Stimulated activated CD8-positive, alpha-beta memory T cell treated with anti-CD3 and anti-CD28 coated beads, Interleukin-15, amount 100 ng/mL, for 48 hours (primary cell): Measurements from ENCODE around the gene TMCC1.
"Not testable (repeated sequence)": the region's sequence is repeated elsewhere in the genome, so short reads cannot be mapped to it uniquely, and the experiment has no call there.

Experiments
- DNase-seq, 2 donors: peaks; one replicate each; pipeline ENCODE4 v3.0.0-alpha.2; 2020; ENCODE audit warnings: low read depth in 2 of 2

TMCC1 gene

DNA sequence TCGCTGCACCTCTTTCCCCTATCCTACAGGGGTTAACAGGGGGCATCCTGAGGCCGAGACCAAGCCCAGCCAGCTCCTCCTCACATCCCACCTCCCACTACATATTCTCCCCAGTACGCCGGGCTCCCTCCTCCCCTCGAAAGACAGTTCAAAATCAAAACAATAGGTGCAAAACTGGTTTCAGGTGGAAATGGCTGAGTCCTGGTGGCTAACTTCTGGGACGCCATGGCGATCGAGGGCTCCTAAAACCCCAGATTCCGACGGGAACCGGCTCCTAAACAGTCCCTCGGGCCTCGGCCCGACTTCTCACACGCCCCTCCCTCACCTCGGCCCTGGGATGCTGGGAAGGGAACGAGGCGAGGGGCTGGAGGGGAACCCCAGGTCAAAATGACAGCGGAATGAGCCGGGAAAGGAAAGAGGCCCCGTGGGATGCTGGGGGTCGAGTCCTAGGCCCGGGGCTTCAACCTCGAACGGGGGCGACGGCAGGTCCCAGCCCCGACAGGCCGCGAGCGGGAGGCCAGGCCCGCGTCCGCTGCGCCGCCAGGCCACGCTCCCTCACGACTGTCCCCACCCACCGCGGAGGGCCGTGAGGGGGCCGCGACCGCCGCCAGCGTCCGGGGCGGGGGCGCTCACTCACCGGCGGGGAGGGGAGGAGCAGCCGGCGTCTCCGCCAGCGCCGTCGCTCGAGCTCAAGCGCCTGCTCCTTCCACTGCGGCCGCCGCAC lies 492 bp downstream of the TMCC1 start:
- DNase-seq: peak; percentile 65 to 70

DNA sequence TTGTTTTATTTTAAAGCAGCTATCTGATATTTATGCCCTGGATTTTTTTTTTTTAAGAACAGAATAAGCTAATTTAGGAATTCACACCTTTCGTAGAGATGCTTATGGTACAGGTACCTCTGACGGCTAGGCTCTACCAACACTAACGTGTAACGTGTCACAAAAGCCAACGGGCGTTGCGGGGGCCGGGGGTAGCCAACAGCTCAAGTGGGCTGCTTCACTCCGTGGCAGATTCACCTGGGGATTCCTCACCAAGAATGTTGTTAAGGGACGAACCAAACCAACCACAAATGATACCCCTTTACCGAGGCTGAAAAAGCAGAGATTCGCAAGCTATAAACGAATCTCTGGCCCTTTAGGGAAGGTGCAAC lies 1.0 kb downstream of the TMCC1 start:
- DNase-seq: no peak

DNA sequence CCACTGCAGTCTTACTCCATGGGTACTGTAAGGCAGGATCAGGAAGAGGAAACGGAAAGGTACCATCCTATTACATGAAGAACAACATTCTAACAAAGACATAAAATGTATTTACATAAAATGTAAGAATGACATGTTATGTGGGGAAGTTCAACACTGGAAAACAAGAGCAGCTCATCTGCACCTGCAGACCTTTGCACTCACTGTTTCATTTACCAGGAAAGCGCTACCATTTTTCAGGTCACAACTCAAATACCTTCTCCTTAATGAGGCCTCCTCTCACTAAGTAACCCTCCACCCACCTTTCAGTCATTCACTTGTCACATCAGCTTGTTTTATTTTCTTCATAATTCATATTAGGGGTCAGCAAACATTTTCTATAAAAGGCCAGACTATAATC lies 2.6 kb downstream of the TMCC1 start:
- DNase-seq: no peak

DNA sequence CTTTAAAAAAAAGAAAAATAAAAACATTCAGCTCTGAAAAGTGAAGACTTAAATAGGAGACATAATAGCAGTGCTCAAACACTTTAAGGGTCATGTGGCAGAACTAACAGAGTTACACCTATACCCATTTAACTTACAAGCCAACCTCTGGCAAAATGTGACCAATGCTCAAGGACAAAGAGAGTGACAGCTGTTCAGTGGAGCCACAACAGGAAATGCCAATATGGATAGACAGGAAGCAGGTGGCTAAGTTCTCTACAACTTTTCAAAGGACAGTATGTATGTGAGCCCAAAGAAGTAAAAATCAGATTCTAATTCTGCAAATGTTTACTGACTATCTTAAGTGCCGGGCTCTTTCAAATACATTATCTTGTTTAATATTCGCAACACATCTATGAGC lies 3.4 kb downstream of the TMCC1 start:
- DNase-seq: no peak

DNA sequence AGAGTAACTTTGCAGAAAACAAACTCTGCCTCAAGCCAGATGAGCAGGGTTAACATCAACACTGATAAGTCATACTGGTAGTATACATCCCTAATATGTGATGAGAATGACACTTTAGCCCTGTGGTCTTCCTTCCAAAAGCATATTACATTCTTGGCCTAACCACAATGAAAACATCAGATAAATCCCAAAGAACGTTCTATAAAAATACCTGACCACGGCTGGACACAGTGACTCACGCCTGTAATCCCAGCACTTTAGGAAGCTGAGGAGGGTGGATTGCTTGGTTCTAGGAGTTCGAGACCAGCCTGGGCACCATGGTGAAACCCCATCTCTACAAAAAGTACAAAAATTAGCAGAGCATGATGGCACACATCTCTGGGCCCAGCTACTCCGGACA lies 4.7 kb downstream of the TMCC1 start:
- DNase-seq: no peak

DNA sequence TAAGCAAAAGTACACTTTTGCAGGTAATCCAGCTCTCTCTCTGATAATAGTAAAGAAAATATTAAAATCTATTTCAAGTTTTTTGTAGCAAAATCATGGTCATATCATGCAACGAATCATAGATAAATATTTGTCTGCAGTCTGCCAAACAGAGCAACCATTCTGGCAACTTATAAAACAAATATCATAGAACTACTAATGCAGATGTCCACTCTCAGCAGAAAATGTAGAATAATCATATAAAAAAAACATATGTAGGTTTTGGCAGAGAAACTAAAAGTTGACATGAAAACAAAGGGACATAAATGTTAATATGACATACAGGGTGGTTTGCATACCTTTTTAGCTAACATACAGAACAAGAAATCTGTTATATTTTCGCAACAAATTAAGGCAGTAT lies 12.2 kb downstream of the TMCC1 start:
- DNase-seq: no peak

DNA sequence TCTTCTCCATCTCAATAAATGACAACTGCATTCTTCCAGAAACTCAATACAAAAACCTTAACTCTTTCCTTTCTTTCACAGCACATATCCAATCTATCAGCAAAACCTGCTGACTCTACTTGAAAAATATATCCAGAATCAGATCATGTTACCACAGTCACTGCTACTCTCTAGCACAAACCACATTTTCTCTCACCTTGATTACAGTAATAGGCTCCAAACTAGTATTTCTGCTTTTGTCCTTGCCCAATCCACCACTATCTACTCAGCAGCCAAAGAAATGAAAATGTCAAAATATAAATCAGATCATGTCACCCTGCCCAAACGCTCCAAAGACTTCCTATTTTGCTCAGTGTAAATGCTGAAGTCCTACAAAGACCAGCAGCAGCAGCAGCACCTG lies 15.2 kb downstream of the TMCC1 start:
- DNase-seq: no peak

DNA sequence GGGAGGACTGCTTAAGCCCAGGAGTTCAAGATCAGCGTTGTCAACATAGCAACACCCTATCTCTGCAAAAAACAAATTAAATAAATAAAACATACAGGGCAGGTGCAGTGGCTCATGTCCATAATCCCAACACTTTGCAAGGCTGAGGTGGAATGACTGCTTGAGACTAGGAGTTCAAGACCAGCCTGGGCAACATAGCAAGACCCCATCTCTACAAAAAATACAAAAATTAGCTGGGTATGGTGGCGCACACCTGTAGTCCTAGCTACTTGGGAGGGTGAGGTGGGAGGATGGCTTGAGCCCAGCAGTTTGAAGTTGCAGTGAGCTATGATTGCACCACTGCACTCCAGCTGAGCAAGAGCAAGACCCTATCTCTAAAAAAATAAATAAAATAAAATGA lies 19.0 kb downstream of the TMCC1 start:
- DNase-seq: not testable (repeated sequence)

DNA sequence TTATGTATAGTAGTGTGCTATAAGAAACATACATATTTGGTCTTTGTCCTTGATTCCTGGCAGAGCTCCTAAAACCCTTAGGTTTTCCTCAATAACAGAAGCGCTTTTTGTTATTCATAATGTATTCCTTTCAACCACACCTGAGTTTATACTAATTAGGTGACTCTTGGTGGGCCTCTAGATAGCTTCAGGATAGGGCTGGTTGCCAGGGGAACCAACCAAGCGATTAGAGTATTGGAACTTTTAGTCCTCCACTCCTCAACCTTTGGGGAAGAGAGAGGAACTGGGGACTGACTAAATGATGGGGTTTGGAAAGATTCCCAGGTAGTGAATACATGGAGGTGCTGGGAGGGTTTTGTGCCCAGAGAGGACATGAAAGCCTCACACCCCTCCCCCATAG lies 24.6 kb downstream of the TMCC1 start:
- DNase-seq: no peak

DNA sequence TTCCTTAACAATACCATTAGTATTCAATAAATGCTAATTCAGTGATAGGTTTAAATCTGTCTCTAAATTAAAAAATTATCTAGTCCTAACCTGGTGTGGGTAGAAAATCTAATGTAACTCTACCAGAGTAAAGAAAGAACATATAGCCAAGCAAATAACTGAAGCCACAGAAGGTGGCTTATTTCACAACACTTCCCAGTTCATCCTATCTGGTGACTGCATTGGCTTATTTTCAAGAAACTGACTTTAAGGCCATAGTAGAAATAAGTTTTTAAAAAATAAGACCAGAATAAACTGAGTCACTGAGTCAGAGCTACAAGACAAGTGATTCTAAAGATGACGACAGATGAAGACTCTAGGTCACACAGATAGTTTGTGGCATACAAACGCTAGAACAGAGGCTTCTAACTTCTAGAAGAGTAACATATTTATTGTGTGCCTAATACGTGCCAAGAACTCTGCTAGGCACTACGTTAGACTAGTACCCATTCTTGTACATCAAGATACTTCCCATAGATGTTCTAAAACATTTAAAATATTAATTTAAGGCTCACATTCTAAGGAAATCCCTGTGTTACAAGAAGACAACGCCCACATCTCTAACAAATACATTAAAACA lies 25.9 kb downstream of the TMCC1 start:
- no peak for DNase-seq

DNA sequence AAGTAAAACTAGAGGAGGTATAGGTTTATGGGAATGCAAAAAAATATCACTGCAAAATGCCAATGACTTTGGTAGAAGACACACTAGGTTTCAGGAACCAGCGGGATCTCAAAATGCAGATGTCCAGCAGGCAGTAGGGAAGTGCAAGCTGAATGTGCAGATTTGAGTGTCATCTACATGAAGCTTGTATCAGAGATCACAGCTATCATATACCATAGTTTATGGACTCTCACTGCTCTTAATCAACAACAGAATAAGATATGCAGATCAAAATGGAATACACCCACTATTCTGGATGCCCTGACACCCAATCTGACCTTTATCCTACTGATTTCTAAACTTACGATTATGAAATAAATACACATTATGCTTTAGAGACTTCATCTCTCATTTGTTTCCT lies 27.7 kb downstream of the TMCC1 start:
- DNase-seq: no peak

DNA sequence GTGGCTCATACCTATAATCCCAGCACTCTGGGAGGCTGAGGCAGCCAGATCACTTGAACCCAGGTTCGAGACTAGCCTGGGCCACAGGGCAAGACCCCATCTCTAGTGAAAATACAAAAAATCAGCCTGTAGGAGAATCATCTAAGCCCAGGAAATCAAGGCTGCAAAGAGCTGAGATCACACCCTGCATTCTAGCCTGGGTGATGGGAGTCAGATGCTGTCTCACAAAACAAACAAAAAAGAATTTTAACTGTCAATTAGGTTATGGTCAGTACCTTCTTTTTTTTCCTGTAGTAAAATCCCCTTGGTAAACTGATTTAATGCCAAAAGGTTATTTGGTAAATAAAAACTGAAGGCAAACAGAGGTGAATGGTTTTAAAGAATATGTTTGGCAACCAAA lies 29.0 kb downstream of the TMCC1 start:
- no peak for DNase-seq

DNA sequence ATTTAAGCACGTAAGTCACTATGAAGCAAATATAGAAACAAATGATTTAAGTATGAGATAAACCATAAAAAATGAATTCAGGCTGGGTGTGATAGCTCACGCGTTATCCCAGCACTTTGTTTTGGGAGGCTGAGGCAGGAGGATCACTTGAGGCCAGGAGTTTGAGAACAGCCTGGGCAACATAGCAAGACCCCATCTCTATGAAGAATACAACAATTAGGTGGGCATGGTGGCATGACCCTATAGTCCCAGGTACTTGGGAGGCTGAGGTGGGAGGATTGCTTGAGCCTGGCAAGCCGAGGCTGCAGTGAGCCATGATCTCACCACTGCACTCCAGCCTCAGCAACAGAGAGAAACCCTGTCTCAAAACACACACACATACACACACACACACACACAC lies 34.2 kb downstream of the TMCC1 start:
- no peak for DNase-seq

DNA sequence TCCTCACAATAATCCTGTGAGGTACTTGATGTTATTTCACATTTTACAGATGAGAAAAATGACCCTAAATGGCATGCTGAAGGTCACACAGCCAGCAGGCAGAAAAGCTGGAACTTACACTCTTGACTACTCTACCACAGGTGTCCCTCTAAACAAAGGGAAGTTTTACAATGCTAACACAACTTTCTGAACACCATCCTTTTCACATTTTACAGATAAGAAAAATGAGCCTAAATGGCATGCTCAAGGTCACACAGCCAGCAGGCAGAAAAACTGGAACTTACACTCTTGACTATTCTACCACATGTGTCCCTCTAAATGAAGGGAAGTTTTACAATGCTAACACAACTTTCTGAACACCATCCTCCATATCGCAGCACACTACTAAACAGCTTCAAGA lies 35.6 kb downstream of the TMCC1 start:
- no peak for DNase-seq

DNA sequence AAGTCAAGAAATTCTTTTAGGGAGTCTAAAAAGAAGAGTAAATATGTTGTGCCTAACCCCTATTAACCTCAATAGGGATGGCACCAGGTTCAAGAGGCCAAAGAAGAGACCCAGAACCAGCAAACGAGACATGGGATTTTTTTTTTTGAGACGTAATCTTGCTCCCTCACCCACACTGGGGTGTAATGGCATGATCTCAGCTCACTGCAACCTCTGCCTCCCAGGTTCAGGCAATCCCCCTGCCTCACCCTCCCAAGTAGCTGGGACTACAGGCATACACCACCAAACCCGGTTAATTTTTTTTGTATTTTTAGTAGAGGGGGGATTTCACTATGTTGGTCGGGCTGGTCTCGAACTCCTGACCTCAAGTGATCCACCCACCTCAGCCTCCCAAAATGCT lies 36.7 kb downstream of the TMCC1 start:
- DNase-seq: not testable (repeated sequence)

DNA sequence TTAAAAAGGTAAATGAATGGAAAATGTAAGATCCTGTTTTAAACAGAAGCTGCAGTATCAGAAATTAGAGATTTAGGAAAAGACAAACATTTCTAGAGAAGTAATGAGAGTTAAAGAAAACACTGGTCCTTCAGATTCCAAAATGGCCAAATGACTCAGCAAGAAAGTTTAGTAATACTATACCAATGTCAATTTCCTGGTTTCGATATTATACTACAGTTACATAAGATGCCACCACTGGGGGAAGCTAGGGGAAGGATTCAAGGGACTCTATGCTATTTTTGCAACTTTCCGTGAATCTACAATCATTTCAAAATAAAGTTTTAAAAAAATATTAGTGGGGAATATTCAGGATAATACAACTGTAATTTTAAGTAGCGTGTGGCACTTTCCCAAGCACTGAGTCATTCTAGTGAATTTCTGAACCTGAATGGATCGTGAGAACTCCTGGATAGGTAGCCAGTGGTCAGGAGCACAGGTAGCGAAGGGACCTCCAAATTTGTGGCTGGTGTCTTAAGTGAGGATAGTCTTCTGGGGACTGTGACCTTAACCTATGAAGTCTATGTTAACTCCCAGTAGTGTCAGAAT lies 37.6 kb downstream of the TMCC1 start:
- no peak for DNase-seq

DNA sequence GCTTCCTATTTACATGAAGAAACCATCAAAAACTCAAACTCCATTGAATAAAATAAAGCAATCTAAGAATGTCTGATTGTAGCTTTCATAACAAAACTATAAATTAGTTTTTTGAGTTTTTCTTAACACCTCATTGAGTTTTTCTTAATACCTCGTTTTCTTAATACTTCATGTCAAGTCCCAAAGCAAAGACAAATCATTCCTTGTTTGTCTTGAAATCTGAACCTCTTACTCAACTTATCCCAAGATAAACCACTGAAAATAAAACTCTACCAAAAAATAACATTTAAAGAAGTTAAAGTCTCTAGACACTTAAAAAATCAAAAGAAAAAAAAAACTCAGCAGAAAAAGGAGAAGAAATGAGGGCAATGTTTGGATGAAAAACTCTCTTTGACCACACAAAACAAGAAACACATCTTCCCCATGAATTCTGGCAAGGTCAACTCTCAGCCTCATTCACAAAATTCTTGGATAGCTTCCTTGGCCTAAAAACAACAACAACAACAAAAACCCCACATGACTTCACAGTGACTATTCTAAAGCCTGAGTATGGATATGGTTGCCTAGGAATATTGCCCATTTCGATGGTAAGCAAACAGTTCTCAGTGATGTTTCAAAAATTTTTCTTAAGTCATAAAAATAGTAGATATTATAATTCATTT lies 38.2 kb downstream of the TMCC1 start:
- DNase-seq: no peak

DNA sequence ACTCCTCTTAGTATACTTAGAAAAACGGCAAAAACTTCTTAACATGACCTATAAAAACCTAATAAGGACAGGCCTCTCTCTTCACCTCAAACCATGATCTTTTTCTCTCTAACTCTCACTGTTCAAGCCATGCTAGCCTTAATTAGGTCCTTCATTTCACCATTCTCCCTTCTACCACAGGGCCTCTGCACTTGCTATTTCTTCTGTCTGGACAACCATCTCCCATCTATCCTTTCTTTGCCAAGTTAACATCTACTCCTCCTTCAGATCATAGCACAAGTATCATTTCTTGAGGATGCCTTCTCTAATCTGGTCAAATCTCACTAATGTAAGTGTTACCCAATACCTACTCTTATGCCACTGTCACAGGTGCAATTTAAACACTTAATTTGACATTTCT lies 39.1 kb downstream of the TMCC1 start:
- DNase-seq: no peak

DNA sequence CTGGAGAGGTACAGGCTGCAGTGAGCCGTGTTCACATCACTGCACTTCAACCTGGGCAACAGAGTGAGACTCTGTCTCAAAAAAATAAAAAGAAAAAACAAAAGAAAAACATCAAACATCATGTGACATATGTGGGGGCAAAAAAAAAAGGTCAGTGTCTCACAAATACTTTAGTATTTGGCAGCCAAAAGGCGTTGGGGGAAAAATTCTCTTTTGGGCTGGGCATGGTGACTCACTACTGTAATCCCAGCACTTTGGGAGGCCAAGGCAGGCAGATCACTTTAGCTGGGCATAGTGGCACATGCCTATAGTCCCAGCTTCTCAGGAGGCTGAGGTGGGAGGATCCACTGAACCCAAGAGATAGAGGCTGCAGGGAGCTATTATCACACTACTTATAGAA lies 47.6 kb downstream of the TMCC1 start:
- no peak for DNase-seq

DNA sequence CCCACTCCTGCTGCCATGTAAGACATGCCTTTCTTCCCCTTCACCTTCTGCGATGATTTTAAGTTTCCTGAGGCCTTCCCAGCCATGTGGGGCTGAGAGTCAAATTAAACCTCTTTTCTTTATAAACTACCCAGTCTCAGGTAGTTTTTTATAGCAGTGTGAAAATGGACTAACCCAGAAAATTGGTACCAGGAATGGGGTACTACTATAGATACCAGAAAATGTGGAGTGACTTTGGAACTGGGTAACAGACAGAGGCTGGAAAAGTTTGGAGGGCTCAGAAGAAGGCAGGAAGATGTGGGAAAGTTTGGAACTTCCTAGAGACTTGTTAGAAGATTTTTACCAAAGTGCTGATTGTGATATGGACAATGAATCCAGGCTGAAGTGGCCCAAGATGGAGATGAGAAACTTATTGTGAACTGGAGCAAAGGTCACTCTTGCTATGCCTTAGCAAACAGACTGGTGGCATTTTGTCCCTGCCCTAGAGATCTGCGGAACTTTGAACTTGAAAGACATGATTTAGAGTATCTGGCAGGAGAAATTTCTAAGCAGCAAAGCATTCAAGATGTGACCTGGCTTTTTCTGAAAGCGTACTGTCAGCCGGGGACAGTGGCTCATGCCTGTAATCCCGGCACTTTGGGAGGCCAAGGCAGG lies 52.7 kb downstream of the TMCC1 start:
- DNase-seq: no peak

DNA sequence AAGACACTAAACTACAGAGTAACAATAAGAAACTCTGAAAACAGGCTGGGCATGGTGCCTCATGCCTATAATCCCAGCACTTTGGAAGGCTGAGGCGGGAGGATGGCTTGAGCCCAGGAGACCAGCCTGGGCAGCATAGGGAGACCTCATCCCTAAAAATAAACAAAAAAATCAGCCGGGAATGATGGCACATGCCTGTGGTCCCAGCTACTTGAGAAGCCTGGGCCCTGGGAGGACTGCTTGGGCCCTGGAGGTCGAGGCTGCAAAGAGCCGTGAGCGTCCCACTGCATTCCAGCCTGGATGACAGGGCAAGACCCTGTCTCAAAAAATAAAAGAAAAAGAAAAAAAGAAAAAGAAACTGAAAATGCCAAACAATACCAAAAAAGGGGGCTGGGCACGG lies 55.4 kb downstream of the TMCC1 start:
- DNase-seq: no peak

DNA sequence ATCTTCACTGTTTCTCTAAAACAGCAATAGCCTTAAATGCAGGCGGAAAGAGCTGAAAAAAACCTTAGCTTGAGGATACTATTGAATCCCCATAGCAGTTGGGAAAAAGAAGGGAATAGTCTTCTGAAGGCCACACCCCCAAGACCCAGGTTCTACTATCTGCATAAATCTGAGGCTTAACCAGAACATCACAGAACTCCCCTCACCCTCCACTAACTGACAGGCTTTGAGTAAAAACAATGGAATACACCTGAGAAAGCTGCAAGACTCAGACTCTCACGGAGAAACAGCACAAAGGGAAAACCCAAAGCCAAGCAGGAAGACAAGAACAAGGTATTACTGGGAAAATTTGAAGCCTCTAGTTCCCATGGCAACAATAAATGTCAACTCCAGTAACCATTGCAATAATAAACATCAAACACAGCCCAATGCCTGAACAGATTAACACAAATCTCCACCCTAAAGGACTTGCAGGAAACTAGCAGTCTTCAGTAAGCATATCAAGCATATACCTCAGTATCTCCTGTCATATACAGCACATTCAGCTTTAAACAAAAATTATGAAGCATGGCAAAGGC lies 56.4 kb downstream of the TMCC1 start:
- no peak for DNase-seq
